Measurements from ENCODE around the gene TNFRSF17.

Gene TNFRSF17

GRCh38 chr16:12002447-12003006 lies 37.5 kb downstream of the TNFRSF17 start:
- no peak for DNase-seq (ENCODE audit: low spot score)

GRCh38 chr16:12006637-12007036 lies 41.6 kb downstream of the TNFRSF17 start:
- DNase-seq (ENCODE audit: low spot score), result no peak

DNA sequence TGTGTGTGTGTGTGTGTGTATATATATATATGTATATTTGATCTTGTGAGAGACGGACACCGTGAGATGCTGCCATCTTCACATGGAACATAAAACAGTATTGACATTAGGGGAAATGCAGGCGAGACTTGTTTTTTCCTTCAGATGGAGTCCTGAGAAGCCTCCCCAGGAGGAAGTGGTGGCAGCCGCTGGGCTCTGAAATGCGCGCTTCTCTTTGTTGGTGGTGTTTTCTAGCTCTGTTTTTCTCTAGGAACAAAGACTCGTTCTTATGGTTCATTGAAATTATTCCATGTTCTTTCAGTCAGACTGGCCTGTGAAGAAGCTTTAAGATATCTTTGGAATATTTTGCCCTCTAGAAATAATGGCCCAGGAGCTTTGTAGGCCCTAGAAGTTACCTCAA lies 44.5 kb downstream of the TNFRSF17 start:
- DNase-seq (ENCODE audit: low spot score), result no peak

DNA sequence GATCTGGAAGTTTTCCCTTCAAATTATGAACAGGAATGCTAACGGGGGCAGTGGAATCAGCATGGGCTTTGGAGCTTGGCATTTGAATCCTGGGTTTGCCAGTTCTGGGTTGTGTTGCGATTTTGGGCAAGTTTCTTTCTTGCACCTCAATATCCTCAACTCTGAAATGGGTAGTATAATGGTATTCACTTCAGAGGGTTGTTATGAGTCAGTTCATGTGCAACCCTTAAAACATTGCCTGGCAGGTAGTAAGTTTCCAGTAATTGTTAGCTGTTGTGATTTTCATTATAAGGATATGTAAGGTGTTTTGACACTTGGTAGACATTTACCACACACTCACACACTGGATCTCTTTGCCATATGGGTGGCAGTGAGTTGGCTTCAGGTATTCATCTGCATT lies 44.9 kb downstream of the TNFRSF17 start:
- DNase-seq (ENCODE audit: low spot score), result no peak

- DNase-seq (ENCODE audit: low spot score), result no peak
These were observed 45.6 kb downstream of the TNFRSF17 start for GRCh38 chr16:12010388-12011251.

DNA sequence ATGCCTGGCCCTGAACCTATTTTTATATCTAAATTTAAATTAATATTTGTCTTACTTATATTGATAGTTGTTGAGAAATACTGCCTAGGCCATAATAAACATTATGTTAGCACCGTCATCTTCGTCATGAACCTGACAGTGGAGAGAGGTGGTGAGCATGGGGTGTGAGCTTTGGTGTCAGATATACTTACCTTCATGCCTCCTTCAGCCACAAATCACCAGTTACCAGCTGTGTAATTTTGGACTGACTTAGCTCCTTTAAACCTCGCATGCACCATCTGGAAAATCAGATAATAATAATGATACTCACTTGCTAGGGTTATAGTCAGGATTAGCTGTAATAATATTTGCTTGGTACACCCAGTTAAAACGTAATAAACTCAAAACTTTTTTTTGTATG lies 46.6 kb downstream of the TNFRSF17 start:
- DNase-seq (ENCODE audit: low spot score), result no peak

GRCh38 chr16:12016291-12016947 lies 51.4 kb downstream of the TNFRSF17 start:
- no peak for DNase-seq (ENCODE audit: low spot score)

GRCh38 chr16:12017558-12017957 lies 52.5 kb downstream of the TNFRSF17 start:
- no peak for DNase-seq (ENCODE audit: low spot score)

Data from cerebellar cortex (tissue), 1 donor.